OCI-LY7 (cell line): Measurements from ENCODE around the gene VMAC. TPM values are rescaled to one million over a fixed set of nuclear protein-coding genes. Genes with fewer than 3 reads are reported as not detected.

Source experiments
- BruUV-seq: library from RNA; stranded (reverse); fragments of 400-500 nt; replicated peaks from 2 replicates; lab custom pipeline; 2021; lab: Mats Ljungman, UMichigan
- CTCF ChIA-PET: fragments of 300-600 bp; sonication (Branson Sonifier 250); formaldehyde crosslinking; loops from one replicate; lab custom pipeline; 2022; ENCODE audit warnings: antibody characterized with exemption; ENCODE audit not compliant: unreplicated experiment; lab: Charles Lee
- POLR2A ChIA-PET: fragments of 300-600 bp; sonication (Branson Sonifier 250); formaldehyde crosslinking; loops from one replicate; lab custom pipeline; 2022; ENCODE audit warnings: antibody characterized with exemption; lab: Charles Lee
- DNase-seq: peaks from one replicate; pipeline ENCODE4 v3.0.0-alpha.2; 2015; ENCODE audit warnings: low spot score
- H2AFZ ChIP-seq: fragments of 200-600 bp; sonication (generic), shearing (Covaris generic); 2 replicates; pipeline ENCODE4 v1.6.1; 2014; ENCODE audit warnings: mild to moderate bottlenecking, antibody characterized with exemption, low read length, moderate library complexity
- H3K27ac ChIP-seq: fragments of 200-600 bp; sonication (generic); 2 replicates; pipeline ENCODE4 v1.5.1; 2014; ENCODE audit warnings: mixed run types, low read depth, mild to moderate bottlenecking, moderate library complexity, low read length, inconsistent platforms; ENCODE audit not compliant: poor library complexity, severe bottlenecking
- H3K36me3 ChIP-seq: fragments of 200-600 bp; sonication (generic); 2 replicates; pipeline ENCODE4 v1.6.1; 2014; ENCODE audit warnings: mild to moderate bottlenecking, antibody characterized with exemption, low read length, moderate library complexity, mixed read lengths; ENCODE audit not compliant: insufficient read depth
- H3K4me1 ChIP-seq: fragments of 200-600 bp; sonication (generic); 2 replicates; pipeline ENCODE4 v1.5.1; 2014; ENCODE audit warnings: mild to moderate bottlenecking, low read length; ENCODE audit not compliant: insufficient read depth, poor library complexity, severe bottlenecking
- H3K4me2 ChIP-seq: fragments of 200-600 bp; sonication (generic); 2 replicates; pipeline ENCODE4 v1.6.1; 2014; ENCODE audit warnings: mild to moderate bottlenecking, low read length
- H3K4me3 ChIP-seq: fragments of 200-600 bp; sonication (generic); 2 replicates; pipeline ENCODE4 v1.5.1; 2014; ENCODE audit warnings: mild to moderate bottlenecking, low read depth, low read length; ENCODE audit not compliant: poor library complexity, severe bottlenecking
- H3K79me2 ChIP-seq: fragments of 200-600 bp; sonication (generic); 2 replicates; pipeline ENCODE4 v1.6.1; 2016; ENCODE audit warnings: low read depth, mild to moderate bottlenecking, low read length, moderate library complexity, mixed read lengths; ENCODE audit not compliant: insufficient read depth
- H3K9me2 ChIP-seq: fragments of 200-600 bp; sonication (generic); 2 replicates; pipeline ENCODE4 v1.6.1; 2016; ENCODE audit warnings: mild to moderate bottlenecking, low read length, mixed read lengths; ENCODE audit not compliant: insufficient read depth
- H3K9me3 ChIP-seq: fragments of 200-600 bp; sonication (generic); 2 replicates; pipeline ENCODE4 v1.6.1; 2014; ENCODE audit warnings: mild to moderate bottlenecking, mixed run types, low read length, mixed read lengths
- H4K20me1 ChIP-seq: fragments of 200-600 bp; sonication (generic); 2 replicates; pipeline ENCODE4 v1.6.1; 2014; ENCODE audit warnings: mild to moderate bottlenecking, antibody characterized with exemption, low read length, moderate library complexity, mixed read lengths; ENCODE audit not compliant: insufficient read depth
- CTCF ChIP-seq: fragments of 200-600 bp; sonication (generic); conservative IDR thresholded peaks from 2 replicates; pipeline ENCODE4 v1.5.1; 2014; ENCODE audit warnings: mild to moderate bottlenecking, antibody characterized with exemption, low read length, moderate library complexity, mixed read lengths
- EZH2phosphoT487 ChIP-seq: fragments of 200-600 bp; sonication (generic); IDR thresholded peaks from 2 replicates; pipeline ENCODE4 v1.6.1; 2018; ENCODE audit warnings: low read depth, borderline replicate concordance, mild to moderate bottlenecking, mixed run types, antibody characterized with exemption, low read length, moderate library complexity, mixed read lengths
- intact Hi-C: fragments of 100-400 bp; cut with micrococcal nuclease; formaldehyde crosslinking; loops from one replicate; pipeline ENCODE4 v1.10.0; 2022; ENCODE audit not compliant: unreplicated experiment
- total RNA-seq, 2 experiments: library from RNA; depleted of rRNA in 1 of 2; stranded (reverse); fragments of >200 nt in 1 of 2; shearing (Covaris generic) in 1 of 2; gene quantifications; 2 replicates each; pipeline ENCODE4 v1.2.3, GENCODE V29; 2014 to 2022

The VMAC gene
- total RNA-seq, 2 experiments from 2014 or later: 6.0 to 6.8 TPM

DNA sequence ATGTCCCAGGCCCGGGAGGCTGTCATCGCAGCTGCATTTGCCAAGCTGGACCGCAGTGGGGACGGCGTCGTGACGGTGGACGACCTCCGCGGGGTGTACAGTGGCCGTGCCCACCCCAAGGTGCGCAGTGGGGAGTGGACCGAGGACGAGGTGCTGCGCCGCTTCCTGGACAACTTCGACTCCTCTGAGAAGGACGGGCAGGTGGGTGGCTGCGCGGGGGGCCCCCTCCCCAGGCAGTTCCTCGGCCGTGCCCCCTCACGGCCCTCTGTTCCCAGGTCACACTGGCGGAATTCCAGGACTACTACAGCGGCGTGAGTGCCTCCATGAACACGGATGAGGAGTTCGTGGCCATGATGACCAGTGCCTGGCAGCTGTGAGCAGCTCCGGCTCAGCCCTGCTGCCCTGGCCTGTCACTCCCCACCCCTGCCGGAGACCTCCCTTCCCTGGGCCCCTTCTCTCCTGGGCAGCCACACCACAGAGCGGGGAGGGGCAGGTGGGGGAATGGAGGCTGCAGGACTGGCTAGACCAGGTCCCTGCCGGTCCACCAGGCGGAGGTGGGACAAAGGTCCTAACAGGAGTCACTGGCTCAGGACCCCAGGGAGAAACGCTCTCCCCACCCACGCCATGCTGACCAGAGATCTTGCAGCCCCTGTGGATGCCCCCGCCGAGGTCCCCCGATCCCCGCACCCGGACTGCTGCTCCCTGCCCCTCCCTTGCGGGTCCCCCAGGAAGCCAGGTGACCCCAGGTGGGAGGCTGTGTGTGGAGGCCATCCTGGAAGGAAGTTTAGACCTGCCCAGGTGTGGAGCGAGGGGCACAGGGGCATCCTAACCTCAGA lies 10.5 kb downstream of the VMAC start:
- DNase-seq: no peak
- no peak for TF ChIP-seq CTCF
- Histone ChIP-seq H3K79me2 (no peaks in the 10 kb centered on the region), H3K4me1 (no peaks in the 10 kb centered on the region), H3K27ac (no peak overlapping the region), H3K36me3 (peaks cover 59% of the 10 kb centered on the region), H4K20me1 (no peaks in the 10 kb centered on the region; the same call in 1 of the 2 replicates), H3K4me3 (no peak overlapping the region), H3K4me2 (no peak overlapping the region), H3K9me2 (no peaks in the 10 kb centered on the region), H2AFZ (no peak overlapping the region), H3K9me3 (no peaks in the 10 kb centered on the region)
- intact Hi-C loops: no loop called here
- ChIA-PET CTCF (no interaction called here), POLR2A (no interaction called here)
- BruUV-seq: no TSS peak

DNA sequence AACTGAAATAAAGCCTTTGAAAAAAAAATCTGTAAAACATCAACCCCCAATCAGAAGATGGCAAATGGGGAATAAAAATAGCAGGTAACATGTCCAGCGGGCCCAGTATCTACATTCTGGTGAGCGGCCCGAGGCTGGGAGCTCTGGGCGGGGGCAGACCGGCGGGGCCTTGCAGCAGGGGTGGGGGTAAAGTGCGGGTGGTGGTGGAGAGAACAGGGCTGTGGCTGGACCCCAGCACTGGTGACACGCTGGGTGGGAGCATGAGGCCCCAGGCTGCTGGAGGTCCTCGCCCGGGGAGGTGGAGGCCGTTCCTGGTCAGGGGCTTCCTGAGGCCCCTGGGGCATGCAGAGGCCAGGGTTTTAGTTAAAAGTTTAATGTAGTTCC lies 11.1 kb downstream of the VMAC start:
- TF ChIP-seq EZH2phosphoT487 (no peak), CTCF (no peak)
- Histone ChIP-seq H3K9me3 (no peaks in the 10 kb centered on the region), H3K9me2 (no peaks in the 10 kb centered on the region), H3K4me3 (no peak overlapping the region), H3K27ac (no peak overlapping the region), H3K36me3 (peaks cover 60% of the 10 kb centered on the region), H2AFZ (no peak overlapping the region), H4K20me1 (no peaks in the 10 kb centered on the region; the same call in 1 of the 2 replicates), H3K4me2 (no peak overlapping the region), H3K79me2 (no peaks in the 10 kb centered on the region), H3K4me1 (no peaks in the 10 kb centered on the region)
- ChIA-PET CTCF (no interaction called here), POLR2A (no interaction called here)
- no peak for DNase-seq
- intact Hi-C loops: no loop called here
- no TSS peak for BruUV-seq

- H3K36me3 ChIP-seq: peaks cover 65% of the 10 kb centered on the region
- no peaks in the 10 kb centered on the region for H3K9me3 ChIP-seq
- H3K4me1 ChIP-seq: no peaks in the 10 kb centered on the region
- no peak overlapping the region for H3K27ac ChIP-seq
- H3K4me3 ChIP-seq: no peak overlapping the region
- no peak overlapping the region for H3K4me2 ChIP-seq
- no peak overlapping the region for H2AFZ ChIP-seq
- intact Hi-C loops: no loop called here
- ChIA-PET POLR2A (no interaction called here), CTCF (no interaction called here)
- no peak for DNase-seq
- TSS peak; percentile 64 for BruUV-seq
- H4K20me1 ChIP-seq: no peaks in the 10 kb centered on the region; the same call in 1 of the 2 replicates
- TF ChIP-seq CTCF (no peak), EZH2phosphoT487 (no peak)
- H3K79me2 ChIP-seq: no peaks in the 10 kb centered on the region
- no peaks in the 10 kb centered on the region for H3K9me2 ChIP-seq
Measured at GRCh38 chr19:5916181-5916708, 11.6 kb downstream of the VMAC start.
